Measurements from ENCODE around the gene HADH.
"Not testable (repeated sequence)": the region's sequence is repeated elsewhere in the genome, so short reads cannot be mapped to it uniquely, and the experiment has no call there.

Gene HADH

GRCh38 chr4:107996949-107997788 lies 7.5 kb downstream of the HADH start:
- DNase-seq, result no peak

DNA sequence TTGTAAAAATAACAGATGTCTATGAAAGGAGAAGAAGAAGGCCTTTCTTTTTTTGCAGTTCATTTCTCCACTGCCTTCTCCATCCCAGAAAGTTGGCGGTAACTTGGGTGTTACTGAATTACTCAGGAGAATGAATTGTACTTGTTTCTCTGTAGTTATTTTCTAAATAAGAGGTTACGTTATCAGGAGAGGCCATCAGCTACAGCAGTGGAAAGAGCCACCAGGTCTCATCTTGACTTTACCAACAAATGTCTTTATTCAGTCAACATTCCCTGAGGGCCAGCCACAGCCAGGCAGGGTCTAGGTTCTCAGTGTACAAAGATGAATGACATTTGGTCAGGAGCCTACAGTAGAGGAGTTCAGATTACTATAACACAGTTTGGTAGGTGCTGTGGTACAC lies 8.1 kb downstream of the HADH start:
- no peak for DNase-seq

- DNase-seq, result no peak
These were observed 10.3 kb downstream of the HADH start for GRCh38 chr4:107999932-108000539.

DNA sequence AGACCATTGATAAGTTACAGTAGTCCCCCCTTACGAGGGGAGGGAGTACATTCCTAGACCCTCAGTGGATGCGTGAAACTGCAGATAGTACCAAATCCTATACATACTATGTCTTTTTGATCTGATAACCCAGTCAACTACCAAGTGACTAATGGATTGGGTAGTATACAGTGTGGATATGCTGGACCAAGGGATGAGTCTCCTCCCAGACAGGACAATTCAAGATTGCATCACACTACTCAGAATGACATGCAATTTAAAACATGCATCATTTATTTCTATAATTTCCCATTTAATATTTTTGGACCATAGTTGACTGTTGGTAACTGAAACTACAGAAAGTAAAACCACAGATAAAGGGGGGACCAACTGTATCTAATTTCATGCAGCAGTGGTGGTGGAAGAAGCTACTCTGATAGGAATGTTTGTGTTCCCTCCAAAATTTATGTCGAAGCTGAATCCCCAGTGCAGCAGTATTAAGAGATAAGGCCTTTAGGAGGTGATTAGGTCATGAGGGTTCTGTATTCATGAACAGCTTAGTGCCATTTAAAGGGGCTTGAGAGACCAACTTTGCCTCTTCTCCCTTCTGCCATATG lies 11.9 kb downstream of the HADH start:
- no peak for DNase-seq

DNA sequence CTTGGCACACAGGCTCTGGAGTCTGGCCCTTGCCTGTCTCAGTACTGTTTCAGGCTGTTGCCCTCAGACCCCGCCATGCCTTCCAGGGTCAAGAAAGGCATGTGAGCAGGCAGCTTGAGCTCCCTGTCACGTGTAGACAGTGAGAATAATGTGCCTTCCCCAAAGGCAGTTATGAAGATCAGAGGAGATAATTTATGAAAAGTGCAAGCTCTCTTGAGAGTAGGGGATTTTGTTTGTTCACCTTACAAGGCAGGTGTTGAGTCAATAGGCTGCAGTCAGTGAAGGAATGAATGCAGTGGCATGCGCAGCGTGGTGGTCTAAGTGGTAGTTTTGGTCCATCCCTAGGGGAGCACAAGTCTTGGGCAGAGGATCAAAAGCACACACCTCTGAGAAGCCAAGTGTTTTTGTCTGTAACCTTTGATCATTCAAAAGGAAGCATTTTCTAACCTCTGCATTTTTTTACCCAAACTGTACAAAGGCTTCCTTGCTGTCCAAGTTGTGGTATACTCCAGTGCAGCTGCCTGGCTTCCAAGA lies 14.4 kb downstream of the HADH start:
- no peak for DNase-seq

DNA sequence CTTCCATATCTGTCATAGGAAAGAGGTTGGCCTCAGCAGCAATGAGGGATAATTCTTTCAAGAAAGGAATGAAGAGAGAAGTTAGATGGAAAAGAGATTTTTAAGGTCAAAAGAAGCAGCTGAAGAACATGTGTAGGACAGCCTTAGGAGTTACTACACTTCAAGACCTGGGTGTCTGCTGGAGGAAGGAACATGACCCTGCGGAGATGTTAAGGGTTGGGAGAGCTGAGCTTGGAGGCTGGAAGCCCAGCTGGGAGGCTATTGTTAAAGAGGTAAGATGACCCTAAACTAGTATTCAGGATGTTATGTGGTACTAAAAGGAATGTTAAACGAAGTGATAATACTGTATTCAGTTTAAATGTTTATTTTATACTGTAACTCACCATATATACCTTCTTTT lies 15.0 kb downstream of the HADH start:
- DNase-seq, result no peak

DNA sequence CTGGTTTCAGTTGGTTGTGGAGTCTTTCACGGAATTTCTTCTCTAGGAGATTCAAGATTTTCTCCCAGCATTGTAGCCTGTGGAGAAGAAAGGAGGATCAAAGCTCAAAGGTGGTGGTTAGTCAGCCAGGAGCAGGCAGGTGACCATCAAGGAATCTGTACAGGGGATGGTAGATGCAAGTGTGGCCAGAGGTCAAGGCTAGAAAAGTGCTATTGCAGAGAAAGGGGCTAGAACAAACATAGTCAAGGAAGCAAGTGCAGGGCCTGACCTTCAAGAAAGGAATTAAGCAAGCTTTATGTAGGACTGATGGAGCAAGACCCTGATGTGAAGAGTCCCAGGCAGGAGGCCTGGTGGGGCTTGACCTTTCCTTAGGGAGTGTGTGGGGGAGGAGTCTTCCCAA lies 16.1 kb downstream of the HADH start:
- no peak for DNase-seq

GRCh38 chr4:108006361-108006760 lies 16.7 kb downstream of the HADH start:
- DNase-seq, result peak; percentile 9

- DNase-seq, result no peak
These were observed 18.3 kb downstream of the HADH start for GRCh38 chr4:108007984-108008383.

DNA sequence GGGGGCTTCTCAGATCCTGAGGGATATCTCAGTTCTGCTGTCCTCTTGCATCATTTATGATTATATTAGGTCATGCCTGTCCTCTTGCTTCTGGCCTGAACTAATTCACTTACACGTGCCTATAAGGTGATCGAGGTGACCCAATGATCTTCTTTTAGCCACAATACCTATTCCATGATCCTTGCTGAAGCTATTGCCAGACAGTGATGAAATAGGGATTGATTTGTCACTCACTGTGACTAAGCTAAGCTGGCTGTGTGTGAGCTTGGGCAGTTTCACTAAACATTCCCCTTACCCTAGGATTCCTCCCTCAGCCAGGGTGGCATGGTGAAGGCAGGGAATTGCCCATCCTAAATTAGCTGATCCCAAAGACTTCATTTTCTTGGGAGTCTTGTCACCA lies 19.0 kb downstream of the HADH start:
- DNase-seq, result no peak

- no peak for DNase-seq
These were observed 20.5 kb downstream of the HADH start for GRCh38 chr4:108010167-108010566.

GRCh38 chr4:108012382-108012781 lies 22.7 kb downstream of the HADH start:
- not testable (repeated sequence) for DNase-seq

DNA sequence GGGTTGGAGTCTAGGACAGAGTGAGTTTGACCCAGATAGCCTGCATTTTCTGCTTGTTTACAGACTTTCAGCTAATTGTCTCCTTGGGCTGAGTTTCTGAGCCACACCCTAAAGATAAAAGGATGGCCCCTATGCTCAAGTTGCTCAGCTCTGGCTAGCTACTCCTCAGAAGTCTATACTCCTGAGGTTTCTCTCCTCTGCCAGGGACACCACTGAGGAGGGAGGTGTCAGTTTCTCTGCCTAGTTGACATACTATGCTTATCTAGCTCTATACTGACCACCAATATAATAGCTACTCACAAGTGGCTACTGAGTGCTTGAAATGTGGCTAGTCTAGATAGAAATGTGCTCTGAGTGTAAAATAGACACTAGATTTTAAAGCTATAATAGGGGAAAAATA lies 23.6 kb downstream of the HADH start:
- no peak for DNase-seq

- no peak for DNase-seq
These were observed 24.3 kb downstream of the HADH start for GRCh38 chr4:108013955-108014354.

DNA sequence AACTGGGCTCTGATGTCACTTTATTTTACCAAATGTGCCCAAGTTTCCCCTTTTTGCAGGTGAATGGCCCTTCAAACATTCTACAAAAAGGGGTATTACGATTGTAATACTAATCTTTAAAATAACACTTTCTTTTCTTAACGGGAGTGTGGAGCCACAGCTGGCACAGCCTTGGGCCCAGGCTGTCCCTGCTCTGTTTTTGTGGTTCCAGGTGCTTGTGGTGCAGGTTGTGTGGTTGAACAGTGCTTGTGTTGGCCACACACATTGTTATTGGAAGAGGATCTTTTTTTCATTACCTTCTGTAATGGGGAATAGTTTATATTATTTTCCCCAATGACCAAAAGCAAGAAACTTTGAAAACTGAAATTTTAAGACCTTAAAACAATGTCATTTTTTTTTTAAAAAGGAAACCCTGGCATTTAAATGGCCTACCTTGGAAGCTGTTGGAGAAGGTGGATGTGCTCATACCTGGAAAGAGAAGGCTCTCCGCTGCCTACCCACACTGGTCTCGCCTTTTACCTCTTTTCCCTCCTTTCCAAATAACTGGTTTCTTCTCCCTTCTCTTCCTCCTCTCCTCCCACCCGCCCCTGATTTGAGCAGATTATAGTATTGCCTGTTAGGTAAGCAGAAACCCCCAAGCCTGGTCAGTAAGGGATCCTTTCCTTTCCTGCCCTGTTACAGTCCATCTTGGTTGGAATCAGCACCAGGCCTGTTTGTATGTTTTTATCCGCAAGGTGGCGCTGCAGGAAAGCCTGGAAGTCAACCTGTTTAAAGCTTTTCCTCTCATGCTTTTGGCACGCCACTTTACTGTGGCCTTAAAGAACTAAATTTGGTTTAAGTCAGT lies 28.6 kb downstream of the HADH start:
- DNase-seq, result peak; percentile 86

DNA sequence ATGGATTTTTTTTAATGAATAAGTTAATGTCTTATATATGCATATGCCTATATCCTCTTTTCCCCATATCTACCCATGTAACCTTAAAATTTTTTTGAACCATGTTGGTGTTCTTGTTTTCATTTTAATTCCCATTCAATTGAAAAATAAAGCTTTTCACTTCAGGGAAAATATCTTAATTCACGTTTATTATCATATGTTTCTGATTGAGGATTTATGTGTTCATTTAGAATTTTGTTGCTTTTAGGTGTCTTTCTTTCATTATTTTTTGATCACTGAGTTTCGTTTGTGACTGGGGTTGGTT lies 29.1 kb downstream of the HADH start:
- DNase-seq, result no peak

DNA sequence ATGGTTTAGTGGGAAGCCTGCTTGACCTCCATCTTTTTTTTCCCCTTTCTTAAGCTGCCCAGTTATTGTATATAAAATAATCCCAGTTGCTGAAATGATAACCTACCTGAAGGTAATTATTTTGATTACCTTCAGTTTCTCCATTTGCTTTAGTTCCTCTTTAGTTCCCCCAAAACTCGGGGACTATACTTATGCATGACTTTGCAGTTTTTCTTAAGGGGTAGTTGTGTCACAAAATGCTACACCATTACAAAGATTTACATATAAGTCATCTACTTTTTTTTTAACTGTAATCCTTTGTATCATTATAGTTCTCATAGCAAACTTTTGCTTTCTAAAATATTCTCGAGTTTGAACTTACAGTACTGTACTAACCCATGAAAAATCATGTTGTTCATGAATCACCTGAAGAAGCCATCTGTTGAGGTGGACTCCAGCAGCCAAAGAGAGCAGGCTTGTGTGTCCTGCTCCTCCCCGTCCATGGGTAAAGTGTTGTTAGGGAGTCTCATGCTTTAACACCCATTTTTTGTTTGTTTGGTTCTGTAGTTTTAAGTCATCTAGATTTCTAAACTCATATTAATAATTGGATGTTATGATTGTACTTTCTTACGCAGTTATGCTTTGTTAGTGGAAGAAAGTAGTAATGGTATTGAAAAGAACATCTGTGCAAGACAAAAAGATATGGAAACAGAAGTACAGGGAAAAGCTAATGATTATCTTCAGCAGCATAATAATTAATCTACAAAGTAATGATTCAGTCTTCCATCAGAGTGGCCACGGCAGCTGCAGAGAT lies 34.6 kb downstream of the HADH start:
- DNase-seq, result no peak

GRCh38 chr4:108024878-108025165 lies 35.1 kb downstream of the HADH start:
- no peak for DNase-seq

- peak; percentile 69 for DNase-seq
These were observed 39.5 kb downstream of the HADH start for GRCh38 chr4:108029016-108029720.

DNA sequence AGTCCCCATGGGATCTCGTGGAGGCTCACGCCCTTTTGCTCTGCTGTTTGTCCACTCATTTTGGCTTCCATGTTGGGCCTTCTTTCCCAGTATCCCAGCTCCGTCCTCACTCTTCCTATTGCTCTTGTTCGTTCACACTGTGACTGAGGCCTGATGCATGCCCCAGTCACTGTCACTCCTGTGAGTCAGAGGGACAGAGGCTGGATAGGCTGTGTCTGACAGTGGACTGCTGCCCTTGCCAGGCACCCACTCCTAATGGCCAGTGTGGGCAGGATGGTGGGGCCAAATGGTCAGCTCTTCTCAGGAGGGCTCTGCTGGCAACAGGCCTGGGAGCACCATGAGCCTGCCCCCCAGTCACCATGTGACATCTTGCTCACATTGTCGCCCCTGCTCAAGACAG lies 40.0 kb downstream of the HADH start:
- peak; percentile 20 for DNase-seq

DNA sequence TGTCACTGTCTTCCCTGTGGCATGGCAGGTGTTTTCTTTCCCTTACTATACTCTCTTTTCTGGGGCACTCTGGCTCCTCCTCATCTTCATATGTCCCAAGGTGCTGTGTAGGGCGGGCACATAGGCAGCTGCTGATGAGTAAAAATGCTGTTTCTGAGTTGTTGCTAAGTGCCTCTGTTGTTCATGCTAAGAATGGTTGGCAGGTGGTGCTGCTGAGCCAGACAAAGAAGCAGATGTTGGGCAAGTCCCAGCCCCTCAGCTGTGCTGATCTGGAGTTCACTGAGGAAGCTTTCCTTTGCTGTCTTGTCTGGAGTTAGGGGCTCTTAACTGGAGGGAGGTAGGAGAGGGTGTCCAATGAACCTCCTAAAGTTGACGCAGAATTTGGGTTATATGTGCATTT lies 40.6 kb downstream of the HADH start:
- DNase-seq, result peak; percentile 79

All from stimulated activated CD4-positive, alpha-beta T cell treated with anti-CD3 and anti-CD28 coated beads, Interleukin-15, amount 100 ng/mL, for 24 hours (primary cell).